ENCODE results near the gene PLEKHG7. TPM values are rescaled to one million over a fixed set of nuclear protein-coding genes. Genes with fewer than 3 reads are reported as not detected.
"Not testable (repeated sequence)": the region's sequence is repeated elsewhere in the genome, so short reads cannot be mapped to it uniquely, and the experiment has no call there.

PLEKHG7 gene, protein sequence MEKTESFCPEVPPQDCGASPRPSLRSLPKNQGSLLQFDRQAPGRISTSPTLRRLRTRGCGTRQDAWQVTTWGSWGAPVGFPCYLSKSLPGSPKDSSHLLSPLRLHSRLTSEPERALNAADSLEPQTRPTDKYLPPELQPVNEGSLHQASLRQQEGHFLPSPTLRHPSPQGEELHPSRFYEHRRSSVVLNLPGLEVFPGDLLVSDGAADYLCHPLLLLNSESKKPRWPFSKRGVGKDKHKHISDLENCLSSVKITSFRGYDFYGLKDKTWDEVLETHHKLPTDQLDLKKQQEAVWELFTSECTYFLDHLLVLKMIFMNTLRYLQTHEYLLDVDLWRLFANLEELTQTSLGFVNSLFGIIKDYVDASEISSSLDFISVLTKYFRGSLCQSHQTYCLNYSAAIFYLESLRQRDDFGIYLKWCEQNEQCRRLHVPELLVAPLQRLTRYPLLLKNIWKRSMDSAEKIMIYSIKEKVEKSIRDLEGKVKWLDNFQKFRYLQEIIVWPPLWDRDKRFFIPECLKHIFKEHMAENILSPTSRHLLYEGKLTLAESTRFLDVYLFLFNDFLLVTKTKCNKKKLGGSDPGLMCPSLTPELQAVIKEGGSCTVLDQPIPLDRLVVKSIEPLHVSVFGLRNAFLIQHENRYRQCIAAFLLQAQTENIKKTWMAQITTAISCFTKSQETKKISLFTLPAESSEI
- total RNA-seq (2014; rRNA removed; shearing (Covaris generic)), result not detected in 2 replicates
- polyA plus RNA-seq (2014; cell fraction: nucleus; rRNA removed), result not detected in 2 replicates

DNA sequence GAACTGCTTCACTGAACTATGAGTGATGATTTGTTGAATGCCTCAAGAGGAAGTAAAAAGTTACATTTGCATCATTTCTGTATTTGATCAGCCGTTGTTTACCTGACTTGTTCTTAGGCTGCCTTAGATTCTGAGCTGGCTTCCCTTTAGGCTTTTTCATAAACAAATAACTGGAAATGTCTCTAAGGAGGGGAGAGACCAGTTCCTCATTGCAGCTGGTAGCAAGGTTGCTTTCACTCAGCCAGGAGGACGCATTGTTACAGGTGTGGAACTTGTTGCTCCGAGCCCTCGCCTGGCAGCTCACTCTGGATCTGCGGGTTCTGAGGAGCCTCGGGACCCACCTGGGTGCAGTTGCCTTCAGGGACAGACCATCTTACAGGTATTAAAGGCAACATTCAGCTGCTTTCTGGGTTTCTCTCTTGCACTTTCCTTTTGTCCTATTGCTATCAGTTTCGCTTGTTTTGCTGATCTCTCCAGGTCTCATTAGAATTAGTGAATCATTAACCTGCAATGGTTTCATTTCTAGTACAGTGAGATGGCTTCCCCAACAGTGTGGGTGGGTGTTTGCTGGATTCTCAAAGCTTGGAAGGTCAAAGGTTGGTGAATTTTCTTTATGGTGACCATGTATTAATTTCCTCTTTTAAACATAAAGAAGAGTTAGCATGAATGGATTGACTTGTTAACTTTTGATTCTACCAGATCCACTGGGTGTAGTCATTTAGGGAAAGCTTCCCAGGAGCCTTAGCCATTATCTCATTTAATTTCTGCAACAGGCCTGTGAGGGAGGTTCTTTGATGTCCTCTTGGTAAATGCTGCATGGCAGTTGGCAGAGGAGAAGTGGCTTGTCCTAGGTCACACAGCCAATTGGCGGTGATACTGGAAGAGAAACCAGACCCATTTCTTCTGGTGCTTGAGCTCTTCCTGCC lies at the start of gene PLEKHG7:
PLEKHG7 (plus strand) TSS at position 236 of the 926 bp plus-strand sequence. CDS start 3,643 bp downstream, outside the sequence.
- DNase-seq (ENCODE audit: extremely low read depth, low read depth), result no peak

DNA sequence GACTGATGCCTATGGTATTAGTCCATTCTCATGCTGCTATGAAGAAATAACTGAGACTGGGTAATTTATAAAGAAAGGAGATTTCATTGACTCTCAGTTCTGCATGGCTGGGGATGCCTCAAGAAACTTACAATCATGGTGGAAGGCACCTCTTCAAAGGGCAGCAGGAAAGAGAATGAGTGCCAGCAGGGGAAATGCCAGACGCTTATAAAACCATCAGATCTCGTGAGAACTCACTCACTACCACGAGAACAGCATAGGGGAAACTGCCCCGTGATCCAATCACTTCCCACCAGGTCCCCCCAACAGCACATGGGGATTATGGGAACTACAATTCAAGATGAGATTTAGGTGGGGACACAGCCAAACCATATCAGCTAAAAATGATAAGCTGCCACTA lies 48.5 kb upstream of the PLEKHG7 start:
- not testable (repeated sequence) for DNase-seq (ENCODE audit: extremely low read depth, low read depth)

DNA sequence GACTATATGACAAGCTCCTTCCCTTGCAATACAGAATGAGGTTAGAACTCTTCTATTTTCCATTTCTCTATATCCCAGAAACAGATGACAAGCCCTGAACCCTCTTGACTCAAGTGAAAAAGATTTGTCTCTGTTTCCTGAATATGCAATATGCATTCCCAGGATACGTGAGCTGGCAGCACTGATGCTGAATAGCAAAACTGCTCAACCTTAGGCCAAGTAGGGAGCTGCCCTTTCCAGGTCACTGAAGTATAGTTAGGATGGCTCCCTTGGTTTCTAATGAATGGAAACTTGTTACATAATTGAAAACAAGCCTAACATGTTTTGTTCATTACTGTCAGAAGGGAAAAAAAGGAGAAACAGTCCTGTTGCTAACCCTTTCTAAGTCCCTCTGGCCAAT lies 47.9 kb upstream of the PLEKHG7 start:
- no peak for DNase-seq (ENCODE audit: extremely low read depth, low read depth)

DNA sequence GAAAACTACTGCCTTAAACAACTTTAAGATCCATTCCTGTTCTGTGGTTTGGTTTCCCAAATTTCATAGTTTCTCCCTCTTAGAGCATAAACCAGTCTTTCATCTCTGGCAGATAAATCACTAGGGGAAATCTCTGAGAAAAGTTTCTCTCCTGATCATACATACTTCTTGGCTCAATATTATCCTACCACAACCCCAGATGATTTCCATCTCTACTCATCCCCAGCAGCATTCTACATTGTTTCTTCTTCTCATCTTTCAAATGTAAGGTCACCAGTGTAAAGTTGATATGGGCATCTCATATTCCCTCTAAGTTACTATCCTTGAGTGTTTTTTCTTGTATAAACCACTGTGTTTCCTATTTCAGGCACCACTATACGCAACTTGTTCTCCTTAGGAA lies 45.9 kb upstream of the PLEKHG7 start:
- DNase-seq (ENCODE audit: extremely low read depth, low read depth), result no peak

DNA sequence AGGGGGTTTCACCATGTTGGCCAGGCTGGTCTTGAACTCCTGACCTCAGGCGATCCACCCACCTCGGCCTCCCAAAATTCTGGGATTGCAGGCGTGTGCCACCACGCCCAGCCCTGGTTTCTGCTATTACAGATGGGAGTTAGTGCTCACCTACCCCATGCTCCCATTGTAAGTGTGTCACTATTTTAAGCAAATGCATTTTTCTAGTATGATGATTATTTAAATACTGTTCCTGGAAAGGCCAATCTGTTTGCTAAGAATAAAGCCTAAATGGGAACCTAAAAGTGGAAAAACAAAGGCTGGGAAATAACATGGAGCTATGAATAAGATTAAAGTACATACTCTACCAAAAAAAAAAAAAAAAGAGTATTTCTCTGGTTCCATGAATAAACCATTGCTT lies 45.0 kb upstream of the PLEKHG7 start:
- no peak for DNase-seq (ENCODE audit: extremely low read depth, low read depth)

DNA sequence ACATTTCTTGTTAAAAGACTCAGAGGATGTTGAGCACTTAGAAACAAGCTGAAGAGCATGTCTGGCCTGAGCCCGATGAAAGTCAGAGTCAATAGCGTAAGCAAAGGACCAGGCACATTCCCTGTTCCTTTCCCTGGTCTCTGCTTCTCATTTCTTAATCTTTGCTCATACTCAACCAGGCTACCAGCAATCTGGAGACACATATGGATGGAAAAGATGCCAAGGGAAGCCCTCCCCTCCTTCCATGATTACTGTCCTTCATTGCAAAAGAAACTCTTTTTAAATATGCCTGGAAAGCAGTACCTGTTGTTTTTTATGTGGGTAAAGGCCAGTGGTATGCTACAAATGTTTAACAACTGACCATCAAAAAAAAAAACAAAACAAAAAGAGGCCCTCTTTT lies 44.2 kb upstream of the PLEKHG7 start:
- DNase-seq (ENCODE audit: extremely low read depth, low read depth), result no peak

DNA sequence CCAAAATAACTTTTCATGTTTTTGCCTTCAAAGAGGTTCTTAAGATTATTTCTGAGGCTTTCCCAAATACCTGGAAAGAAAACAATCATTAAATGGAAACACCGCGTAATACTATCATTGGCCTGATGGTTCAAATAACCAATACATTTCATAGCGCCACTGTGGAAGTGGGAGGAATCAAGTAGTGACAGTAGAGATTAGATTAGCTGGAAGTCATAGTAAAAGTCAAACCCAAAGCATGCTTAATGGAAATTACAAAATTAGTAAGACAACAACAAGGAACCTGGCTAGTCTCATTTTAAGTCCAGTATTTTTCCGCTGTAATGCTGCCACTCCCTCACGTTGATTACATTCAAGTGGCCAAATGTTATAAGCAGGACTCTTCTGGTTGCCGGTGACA lies 41.5 kb upstream of the PLEKHG7 start:
- no peak for DNase-seq (ENCODE audit: extremely low read depth, low read depth)

DNA sequence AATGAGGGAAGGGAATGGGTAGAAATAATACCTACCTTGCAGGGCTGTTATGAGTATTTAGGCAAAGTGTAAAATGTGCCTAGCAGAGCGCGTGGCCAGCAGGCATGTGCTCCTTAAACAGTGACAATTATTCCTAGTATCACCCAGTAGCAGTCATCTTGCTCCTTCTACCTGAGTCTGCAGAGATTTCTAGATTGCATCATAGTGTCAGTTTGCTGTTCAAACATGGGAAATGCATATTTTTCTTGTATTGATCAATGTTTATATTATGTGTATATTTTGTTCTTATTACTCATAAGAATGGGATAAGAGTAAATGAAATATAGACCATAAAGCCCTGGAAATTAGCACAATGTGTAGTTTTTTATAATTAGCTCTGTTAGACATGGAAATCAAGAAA lies 37.3 kb upstream of the PLEKHG7 start:
- DNase-seq (ENCODE audit: extremely low read depth, low read depth), result no peak

DNA sequence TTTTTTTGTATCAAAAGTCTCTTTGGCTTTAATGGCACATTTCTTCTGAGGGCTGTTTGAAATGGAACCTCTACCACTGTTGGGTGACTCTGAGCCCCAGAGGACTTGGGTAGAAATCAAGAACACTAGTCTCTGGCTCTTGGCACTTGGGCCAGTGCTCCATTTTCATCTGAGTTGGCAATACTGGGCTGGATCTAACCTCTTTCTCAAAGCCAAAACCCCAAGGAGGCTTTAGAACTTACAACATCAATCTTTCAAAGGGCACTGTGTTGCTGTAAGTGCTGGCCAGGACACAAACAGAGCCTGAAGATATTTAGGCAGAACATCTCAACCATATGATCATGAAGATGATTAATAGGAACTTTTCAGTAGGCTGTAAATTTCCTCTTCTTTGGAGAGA lies 34.0 kb upstream of the PLEKHG7 start:
- no peak for DNase-seq (ENCODE audit: extremely low read depth, low read depth)

DNA sequence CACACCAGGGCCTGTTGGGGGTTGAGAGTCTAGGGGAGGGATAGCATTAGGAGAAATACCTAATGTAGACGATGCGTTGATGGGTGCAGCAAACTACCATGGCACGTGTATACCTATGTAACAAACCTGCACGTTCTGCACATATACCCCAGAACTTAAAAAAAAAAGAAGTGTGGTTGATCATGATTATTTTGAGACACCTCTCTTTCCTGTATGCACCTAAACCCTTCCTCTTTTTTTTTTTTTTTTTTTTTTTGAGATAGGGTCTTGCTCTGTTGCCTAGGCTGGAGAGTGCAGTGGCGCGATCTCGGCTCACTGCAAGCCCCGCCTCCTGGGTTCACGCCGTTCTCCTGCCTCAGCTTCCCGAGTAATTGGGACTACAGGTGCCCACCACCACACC lies 31.3 kb upstream of the PLEKHG7 start:
- DNase-seq (ENCODE audit: extremely low read depth, low read depth), result not testable (repeated sequence)

DNA sequence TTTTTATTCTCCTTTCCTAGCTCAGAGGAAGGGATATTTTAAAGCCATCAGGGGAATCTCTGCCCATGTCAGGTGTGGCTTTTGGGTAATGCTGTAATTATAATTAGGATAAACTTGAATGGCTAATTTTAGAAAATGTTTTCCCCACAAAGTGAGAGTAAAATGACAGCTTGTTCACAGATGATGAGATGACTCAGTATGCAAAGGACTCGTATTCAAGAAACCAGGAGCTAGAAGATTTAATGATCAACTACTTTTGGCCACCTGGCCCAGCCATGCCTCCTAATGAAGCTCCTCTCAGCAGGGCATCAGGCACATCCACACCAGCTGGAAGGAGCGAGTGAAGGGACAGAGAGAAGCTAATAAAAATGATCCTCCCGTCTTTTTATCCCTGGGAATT lies 29.0 kb upstream of the PLEKHG7 start:
- no peak for DNase-seq (ENCODE audit: extremely low read depth, low read depth)

DNA sequence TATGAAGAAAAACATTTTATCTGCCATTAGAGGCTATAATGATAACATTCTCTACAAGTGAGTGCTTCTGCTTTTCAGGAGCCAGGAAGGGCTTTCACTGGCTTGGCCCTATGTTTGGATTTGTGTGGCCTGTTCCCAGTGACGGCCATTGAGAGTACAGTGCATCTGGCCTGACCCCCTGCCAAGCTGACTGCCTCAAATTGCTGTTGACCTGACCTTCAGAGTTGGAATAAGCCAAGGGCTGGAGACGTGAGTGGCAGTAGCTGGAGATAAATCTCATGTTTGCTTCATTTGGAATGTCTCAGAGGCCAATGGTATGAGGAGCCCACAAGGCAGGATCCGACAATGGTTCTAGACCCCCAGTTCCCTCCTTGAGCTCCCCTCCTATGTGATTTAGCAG lies 28.3 kb upstream of the PLEKHG7 start:
- no peak for DNase-seq (ENCODE audit: extremely low read depth, low read depth)

DNA sequence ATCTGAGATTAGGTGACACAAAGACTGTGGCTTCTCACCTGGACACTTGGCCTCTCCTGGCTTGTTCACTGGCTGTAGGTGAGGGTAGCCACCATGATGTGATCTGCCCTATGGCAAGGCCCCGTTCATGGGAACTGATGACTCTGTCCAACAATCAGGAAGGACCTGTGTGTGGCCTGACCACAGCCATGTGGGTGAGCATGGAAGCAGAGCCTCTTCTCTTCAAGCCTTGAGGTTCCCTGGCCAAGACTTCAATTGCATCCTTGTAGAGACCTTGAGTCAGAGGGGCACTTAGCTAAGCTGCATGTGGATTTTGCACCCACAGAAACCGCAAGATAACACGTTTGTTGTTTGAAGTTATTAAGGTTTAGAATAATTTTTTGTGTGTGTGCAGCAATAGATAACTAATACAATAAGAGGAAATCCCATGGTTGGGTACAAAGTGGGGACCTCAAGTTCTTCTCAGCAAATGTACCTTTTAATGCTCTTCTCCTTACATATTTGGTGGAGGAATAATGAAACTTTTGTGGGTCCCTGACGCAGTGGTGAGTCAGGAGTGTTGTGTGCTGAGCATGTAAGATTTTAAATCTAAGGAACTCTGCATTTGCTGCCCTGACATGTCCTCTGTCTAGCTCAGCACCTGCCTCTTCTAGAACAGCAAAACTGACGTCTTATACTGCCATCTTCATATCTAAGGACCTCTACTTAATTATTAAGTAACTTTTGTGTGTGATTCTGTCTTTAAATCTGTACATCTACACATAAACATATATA lies 27.5 kb upstream of the PLEKHG7 start:
- no peak for DNase-seq (ENCODE audit: extremely low read depth, low read depth)

DNA sequence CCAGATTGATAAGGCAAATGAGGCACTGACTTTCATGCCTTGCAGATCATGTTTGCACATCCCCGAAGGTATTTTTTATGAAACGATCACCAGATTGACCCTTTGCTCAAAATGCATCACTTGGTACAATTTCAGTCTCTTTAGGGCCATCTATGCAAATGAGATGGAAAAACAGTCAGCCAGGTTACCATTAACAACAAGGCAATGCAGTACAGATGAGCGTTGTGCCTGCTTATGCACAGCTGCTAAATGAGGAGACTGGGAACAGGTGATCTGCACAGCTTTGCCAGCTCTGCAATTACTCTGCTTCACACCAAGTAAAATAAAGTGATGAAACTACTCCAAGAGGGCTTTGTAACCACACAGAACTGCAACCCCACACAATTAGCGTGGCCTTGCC lies 26.1 kb upstream of the PLEKHG7 start:
- no peak for DNase-seq (ENCODE audit: extremely low read depth, low read depth)

DNA sequence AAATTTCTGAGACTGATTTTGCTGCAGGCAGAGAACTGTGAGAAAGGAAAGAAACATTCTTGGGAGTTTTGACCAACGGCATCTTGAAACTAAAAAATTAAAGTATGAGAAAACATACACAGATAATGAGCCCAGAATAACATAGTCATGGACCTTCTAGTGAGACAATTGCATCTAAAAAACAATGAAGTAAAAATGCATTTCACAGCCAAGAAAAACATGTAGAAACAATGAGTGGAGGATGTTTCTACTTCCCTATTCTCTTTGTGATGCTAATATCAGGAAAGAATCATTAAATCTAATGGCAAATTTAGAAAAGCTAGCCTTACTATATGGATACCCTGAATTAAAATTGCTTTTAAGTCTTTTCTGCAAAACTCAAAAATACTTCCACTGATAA lies 12.2 kb upstream of the PLEKHG7 start:
- DNase-seq (ENCODE audit: extremely low read depth, low read depth), result no peak

DNA sequence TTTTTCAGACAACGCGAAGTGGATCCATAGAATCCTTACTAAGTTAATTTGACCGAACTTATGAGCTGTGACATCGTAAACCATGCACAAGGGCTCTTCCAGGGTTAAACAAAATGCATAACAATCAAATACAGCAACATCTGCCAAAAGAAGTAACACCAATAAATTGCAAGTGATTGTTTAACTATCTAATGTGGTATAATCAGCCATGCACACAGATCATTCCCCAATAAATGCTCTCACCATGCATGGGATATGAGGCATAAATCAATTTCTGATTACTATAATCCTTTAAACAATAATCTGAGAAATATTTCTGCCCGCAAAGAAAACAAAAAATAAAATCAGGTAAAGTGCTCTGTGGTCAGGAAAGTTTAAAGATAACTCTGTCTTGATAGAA lies 7.7 kb upstream of the PLEKHG7 start:
- no peak for DNase-seq (ENCODE audit: extremely low read depth, low read depth)

DNA sequence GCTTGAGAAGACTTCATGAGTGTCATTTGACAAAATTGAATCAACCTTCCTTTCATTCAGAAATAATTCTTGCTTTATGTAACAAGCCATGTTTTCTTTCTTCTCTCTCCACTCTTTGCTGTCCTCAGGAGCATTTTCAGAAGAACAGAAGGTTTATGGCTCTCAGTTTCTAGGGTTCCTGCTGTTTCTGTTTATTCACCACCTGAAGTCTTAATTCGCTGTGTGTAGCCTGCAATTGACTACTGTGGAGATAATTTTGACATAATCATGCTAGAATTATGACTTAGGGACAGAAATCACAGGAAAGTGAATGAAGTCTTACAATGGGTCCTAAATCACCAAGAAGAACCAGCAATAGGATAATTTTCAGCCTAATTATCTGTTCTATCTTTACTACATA lies 7.2 kb upstream of the PLEKHG7 start:
- DNase-seq (ENCODE audit: extremely low read depth, low read depth), result no peak

DNA sequence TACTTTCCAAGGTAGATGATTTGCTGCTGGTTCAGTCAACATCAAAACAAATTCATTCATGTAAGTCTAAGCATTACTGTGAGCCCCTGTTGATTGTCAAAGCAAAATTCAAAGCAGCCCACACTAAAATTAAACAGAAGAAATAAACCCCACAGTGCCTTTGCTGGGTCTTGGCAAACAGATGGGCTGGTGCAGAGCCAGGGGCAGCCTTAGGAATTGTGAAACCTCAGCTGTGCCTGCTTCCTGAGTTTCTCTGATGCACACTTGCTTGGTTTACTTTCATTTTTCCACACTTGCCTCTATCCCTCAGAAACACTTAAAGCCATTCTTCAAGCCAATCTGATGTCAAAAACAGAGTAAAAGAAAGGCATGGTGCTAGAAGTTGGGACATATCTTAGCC lies 6.6 kb upstream of the PLEKHG7 start:
- DNase-seq (ENCODE audit: extremely low read depth, low read depth), result no peak

DNA sequence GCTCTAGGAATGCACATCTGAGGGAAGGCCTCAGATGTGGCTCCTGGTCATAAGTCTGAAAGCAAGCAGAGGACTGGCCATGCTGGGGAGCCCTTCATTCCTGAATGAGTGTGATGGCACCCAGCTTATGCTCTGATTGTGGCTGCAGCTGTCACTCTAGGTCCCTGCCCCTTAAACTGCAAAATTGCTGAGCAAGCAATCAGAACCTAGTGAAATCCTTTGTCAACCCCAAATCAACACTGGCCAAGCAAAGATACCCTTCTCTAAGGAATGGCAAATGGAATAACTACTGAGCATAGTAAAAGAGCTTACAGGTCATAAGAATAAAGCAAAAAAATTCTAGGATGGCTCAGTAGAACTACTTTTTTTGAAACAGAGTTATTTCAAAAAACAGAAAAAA lies 4.3 kb upstream of the PLEKHG7 start:
- no peak for DNase-seq (ENCODE audit: extremely low read depth, low read depth)

DNA sequence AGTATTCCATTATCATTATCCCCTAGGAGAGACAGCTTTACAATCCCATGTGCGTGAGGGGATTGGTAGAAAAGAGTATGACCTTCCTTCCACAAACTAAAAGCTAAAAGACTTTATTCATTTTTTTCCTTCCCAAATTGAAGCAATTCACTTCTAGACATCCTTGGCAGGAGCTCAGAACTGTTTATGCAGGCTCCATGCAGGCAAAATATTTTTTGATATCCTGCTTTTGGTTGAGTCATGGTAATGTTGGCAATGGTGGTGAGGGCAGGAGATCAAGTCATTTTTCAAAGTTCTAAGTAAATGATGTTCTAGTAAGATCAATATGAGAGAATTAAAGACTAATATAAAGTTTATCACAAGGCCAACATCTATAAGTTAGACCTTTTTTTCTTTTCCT lies 1.3 kb upstream of the PLEKHG7 start:
- DNase-seq (ENCODE audit: extremely low read depth, low read depth), result no peak

All from NCI-H460 (cell line).